ENCODE measurements around the gene PGBD5.

Gene PGBD5

GRCh38 chr1:230345139-230345885 lies 80.8 kb downstream of the PGBD5 start:
- FAIRE-seq = no peak

DNA sequence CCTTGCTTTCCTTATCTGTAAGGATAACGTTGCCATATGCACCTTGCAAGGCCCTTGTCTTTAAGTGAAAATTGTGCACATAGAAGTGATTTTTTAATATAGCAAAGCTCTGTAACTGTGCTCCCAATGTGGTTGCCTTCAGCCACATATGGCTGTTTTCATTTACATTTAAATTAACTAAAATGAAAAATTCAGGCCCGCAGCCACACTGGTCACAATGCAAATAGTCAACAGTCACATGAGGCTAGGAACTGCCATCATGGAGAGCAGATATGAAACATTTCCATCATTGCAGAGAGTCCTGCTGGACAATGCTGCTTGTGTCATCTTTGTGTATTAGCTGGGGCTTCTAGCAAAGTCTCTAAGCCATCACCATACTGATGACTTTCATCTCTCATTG lies 83.4 kb downstream of the PGBD5 start:
- no peak for FAIRE-seq

- no peak for FAIRE-seq
These were observed 84.1 kb downstream of the PGBD5 start for GRCh38 chr1:230342019-230342418.

- no peak for FAIRE-seq
These were observed 85.0 kb downstream of the PGBD5 start for GRCh38 chr1:230341162-230341546.

DNA sequence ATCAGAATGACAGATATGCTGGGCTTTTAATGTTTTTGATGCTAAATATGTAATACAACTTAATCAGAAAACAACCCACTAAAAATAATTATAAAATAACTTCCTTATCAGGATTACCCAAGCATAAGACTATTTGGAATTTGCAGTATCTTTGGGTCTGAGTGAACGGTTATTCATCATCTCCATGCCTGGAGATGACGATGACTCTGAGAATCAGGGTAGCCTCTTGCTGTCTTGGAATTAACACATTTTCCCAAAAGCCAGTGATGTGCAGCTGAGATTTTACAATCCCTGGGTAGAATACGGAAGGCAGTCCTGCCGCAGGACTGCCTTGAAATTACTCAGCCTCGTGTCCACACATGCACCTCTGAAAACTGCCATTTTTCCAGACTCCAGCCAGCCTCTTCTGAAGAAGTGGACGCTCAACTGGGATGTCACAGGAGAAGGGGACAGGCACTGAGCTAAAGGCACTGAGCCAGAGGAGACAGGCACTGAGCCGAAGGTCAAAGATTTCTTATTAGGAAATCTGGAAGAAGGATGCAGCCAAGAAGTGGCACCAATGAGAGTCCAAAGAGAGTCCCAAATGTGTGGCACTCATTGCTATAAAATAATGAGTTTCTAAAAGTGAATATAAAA lies 85.5 kb downstream of the PGBD5 start:
- FAIRE-seq = no peak

DNA sequence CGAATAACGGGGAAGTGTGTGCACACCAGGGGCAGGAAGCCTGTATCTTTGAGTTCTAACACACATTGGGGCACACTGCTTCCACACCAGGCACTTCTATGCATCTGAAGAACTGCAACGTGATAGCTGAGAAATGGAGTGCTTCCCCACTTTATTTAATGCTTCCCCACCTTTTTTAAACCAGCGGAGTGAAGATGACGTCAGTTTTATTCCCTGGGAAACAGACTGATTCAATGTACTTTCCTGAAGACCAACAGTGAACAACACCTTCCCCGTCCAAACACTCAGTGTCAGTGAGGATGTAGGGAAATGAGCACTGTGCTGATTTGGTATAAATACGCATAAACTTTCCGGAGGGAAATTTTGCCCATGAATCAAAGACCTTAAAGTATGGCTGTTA lies 87.1 kb downstream of the PGBD5 start:
- no peak for FAIRE-seq

- FAIRE-seq = no peak
These were observed 88.9 kb downstream of the PGBD5 start for GRCh38 chr1:230337266-230337665.

GRCh38 chr1:230335861-230336522 lies 90.1 kb downstream of the PGBD5 start:
- FAIRE-seq = no peak

GRCh38 chr1:230334447-230334837 lies 91.7 kb downstream of the PGBD5 start:
- no peak for FAIRE-seq

DNA sequence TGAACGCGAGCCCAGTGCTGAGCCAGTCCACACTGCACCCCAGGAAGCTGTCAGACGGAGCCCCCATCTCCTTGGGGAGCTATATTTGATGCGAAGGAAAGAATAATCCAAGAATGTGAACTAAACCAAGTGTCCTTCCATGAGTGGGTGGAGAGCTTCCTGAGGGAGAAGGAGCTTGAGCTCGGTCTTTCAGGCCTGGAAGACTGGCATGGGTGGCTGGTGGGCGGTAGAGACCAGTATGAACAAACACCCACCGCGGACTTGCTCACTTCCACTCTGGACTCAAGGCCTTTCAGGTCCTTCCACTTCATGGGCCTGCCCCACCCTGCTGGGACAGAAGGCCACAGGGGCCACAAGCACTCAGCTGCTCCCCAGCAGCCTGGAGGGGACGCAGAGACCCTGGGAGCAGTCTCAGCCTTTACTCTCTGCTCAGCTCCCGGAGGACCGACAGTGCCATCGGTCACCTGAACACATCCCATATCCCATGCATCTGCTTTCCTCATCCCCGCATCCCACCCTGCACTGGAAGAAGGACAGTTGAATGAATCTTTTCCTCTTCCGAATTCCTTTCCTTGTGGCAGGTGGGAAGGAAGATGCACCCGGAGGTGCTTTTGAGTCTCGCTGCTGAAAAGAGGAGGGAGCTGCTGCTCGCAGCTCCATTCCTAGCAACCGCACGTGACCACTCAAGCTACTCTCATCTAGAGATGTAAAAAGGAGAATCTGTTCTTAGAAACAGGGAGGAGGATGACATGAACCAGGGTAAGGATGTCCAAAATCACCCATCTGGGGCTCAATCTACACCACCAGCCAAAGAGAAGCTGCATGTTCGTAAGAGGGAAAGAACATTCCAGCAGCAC lies 92.3 kb downstream of the PGBD5 start:
- FAIRE-seq = no peak

DNA sequence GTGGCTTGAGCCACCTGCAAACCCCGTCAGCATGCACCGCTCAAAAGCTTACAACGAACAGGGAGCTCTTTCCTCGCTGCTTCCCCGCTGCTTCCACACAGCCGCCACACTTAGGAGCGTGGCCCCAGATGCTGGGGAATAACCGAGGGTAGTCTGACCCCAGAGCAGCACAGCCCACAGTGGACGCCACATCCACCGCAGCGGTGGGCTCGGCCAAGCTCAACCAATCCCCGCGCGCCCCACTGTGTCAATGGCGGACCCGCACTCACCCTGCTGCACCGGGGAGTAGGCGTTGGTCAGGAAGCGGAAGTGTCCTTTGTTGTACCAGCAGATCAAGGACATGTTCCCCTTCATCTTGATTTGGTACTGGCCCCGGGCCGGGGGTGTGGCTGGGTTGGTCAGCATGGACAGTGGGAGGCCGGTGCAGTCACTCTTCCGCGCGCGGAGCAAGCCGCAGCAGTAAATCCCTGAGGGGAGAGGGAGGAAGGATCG lies 93.5 kb downstream of the PGBD5 start:
- no peak for FAIRE-seq

- no peak for FAIRE-seq
These were observed 94.1 kb downstream of the PGBD5 start for GRCh38 chr1:230332061-230332460.

- no peak for FAIRE-seq
These were observed 96.0 kb downstream of the PGBD5 start for GRCh38 chr1:230330157-230330556.

DNA sequence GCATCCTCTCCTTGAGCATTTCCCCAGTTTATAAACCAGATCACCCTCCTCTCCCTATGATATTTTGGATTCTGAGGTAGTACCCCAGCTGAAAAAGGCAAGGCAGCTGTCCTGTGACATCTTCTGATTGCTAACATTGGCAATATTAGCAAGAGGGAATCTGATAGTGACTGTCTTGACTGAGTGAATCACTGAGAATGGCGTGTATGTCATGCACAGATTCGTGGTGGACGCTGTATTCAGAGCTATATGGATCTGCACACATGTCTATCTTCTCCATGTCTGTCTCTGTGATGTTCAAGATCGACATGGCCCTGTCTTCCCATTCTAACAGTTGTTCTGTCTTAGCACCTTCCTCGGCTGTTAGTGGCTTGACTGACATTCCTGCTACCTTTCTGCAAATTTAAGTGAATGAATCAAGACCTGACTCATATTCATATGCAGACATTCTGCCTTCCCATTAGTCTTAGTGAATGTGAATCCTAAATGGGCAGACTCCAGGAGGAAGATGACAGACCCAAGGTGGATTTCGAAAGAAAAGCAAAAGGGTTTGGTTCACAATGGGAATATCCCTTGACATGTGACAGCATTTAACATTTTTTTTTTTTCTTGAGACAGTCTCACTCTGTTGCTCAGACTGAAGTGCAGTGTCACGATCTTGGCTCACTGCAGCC lies 97.7 kb downstream of the PGBD5 start:
- no peak for FAIRE-seq

- no peak for FAIRE-seq
These were observed 98.2 kb downstream of the PGBD5 start for GRCh38 chr1:230327892-230328284.

DNA sequence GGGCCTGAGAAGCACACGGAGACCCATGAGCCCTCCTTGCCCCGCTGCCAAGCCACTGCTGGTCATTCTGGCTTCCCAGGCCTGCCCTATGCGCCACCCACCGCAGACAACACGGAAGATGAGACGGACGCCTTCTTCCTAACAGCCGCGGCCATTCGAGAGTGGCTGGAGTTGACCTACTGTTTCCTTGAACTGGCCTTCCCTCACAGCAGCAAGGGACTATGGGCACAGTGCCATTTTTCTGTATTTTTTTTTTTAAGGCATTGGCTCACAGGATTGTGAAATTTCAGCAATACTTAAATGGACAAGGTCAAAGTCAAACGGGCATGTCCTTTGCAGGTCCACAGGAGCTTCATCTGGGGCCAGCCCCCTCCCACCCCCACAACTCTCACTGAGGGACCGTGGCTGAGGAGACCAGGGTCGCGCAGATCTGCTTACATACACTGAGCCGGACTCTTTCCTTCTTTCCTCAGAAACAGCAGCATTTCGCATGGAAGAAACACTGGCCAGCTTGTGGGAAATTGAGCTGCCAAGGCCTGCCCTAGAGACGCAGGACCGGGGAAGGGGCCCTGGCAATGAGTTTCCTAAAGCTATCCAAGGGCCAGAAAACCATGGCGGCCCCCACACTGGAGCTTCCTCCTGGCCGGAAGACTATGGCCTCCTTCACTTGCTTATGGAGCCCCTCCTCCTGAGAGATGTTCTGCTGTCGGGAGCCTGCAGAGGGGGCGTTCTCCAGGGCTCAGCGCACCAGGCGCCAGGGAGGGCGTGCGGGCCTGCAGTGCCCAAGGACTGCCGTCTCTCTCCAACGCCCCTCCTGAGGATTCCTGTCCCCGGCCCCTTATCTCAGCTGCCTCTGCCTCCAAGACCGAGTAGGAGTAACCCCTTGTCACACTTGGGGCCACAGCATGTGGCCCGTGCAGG lies 98.9 kb downstream of the PGBD5 start:
- no peak for FAIRE-seq

DNA sequence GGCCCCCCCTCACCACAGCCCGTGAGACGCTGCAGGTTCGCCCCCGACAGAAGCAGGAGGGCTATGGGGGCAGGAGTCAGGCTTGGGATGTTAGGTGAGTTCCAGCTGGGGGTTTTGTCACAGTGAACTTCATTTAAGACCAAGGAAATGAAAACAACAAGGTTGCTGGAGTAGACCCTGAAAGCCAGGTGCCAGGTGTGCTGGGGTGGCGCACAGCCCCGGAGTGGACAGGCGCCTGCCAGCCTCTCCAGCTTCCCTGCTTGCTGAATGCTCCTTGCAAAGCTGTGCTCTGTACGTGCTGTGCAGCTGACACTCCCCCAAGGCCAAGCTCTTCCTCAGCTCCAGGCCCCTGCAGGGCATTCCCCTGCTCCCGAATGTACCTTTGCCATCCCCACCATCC lies 102.4 kb downstream of the PGBD5 start:
- FAIRE-seq = no peak

GRCh38 chr1:230322967-230323547 lies 103.1 kb downstream of the PGBD5 start:
- no peak for FAIRE-seq

- FAIRE-seq = no peak
These were observed 103.7 kb downstream of the PGBD5 start for GRCh38 chr1:230322421-230322756.

DNA sequence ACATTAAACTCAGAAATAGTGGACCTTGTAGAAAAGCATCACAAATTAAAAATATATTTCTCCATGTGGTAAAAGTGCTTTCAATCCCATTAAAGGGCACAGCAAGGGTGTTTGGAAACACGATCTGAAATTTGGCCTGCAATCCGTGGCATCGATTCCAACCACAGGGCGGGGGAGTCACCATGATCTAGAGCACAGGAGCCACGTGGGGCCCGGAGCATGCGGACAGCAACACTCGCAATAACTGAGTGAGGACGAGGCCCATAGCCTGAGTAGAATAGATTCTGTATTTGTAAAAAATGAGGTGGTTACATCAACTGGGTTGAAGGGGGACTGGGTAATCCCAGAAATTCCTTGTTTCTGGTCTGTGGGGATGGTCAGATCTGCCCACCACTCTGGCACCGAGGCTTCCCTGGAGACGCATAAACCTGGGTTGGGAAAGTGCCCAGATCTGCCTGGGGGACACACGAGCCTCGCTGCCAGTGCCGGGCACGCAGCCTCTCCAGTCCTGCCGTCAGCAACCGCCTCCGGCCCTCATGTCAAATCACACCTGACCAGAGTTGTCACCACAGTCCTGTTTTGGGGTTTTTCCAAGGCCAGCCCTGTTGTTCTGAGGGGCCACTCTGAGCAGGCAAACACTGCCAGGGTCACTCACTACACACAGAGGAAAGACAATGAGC lies 104.3 kb downstream of the PGBD5 start:
- FAIRE-seq = no peak

DNA sequence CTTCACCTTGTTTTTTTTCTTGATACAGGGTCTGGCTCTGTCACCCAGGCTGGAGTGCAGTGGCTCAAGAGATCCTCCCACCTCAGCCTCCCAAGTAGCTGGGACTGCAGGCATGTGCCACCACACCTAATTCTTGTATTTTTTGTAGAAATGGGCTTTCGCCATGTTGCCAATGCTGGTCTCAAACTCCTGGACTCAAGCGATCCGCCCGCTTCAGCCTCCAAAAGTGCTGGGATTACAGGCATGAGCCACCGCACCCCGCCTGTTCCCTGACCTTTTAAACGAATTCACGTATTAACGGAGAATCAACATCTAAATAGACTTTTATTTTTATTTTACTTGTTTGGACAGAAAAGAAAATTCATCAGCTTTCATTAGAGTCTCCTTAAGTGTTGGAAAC lies 104.8 kb downstream of the PGBD5 start:
- FAIRE-seq = no peak
